ENCODE data around the gene NUDT4.

The NUDT4 gene

GRCh38 chr12:93438266-93439050, 60.7 kb downstream of the NUDT4 start:
- no peak for DNase-seq (ENCODE audit: extremely low read depth, insufficient read length)
- Histone ChIP-seq H3K36me3 (ENCODE audit: control insufficient read depth, insufficient read depth, low read length) (no peaks in the 10 kb centered on the region), H3K27me3 (replicated peaks; ENCODE audit: control insufficient read depth, insufficient read depth, low read length) (no peaks in the 10 kb centered on the region), H3K4me3 (replicated peaks; ENCODE audit: low read depth, low read length) (peak overlapping the region; percentile 86; the same call in 1 of the 2 replicates)
- no peak for TF ChIP-seq CTCF (IDR thresholded peaks at IDR 0.05; ENCODE audit: insufficient read depth, low read length, poor library complexity, severe bottlenecking)

DNA sequence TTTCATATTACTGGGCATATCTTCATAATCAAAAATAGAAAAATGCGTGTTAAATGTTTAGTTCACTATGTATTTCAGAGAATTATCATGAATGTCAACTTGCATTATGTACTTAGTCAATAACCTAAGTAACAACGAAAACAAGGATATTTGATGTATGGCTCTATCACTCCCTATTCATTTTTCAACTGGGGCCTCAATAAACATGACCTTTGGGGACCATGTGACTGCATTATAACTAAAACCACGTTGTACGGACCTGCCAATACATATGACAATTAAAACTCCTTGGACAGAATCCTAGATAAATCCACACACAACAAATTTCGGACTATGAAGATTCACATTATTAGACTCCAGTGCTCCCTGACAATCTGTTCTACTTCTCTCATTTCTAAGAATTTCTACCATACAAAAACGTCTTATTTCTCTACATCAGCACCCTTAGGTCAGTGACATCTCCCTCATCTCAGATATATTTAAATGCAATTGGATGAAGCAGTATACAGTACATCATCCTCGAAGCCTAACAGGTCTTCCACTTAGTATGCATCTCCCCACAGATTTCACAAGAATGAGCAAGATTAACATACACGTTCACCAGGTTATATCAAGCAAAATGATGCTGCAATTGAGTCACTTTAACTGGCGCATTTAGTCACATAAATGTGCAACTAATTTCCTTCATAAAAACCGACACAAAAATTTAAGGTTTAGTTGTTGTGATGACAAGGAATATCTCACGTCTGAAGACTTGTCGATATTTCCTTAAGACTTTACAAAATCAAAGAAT, 62.5 kb downstream of the NUDT4 start:
- no peaks in the 10 kb centered on the region for H3K36me3 ChIP-seq (ENCODE audit: control insufficient read depth, insufficient read depth, low read length)
- no peak for DNase-seq (ENCODE audit: extremely low read depth, insufficient read length)
- no peak for TF ChIP-seq CTCF (IDR thresholded peaks at IDR 0.05; ENCODE audit: insufficient read depth, low read length, poor library complexity, severe bottlenecking)
- no peaks in the 10 kb centered on the region for H3K27me3 ChIP-seq (replicated peaks; ENCODE audit: control insufficient read depth, insufficient read depth, low read length)
- H3K4me3 ChIP-seq (replicated peaks; ENCODE audit: low read depth, low read length), result peak overlapping the region; percentile 86

- peak overlapping the region; percentile 86 for H3K4me3 ChIP-seq (replicated peaks; ENCODE audit: low read depth, low read length)
- no peaks in the 10 kb centered on the region for H3K27me3 ChIP-seq (replicated peaks; ENCODE audit: control insufficient read depth, insufficient read depth, low read length)
- no peaks in the 10 kb centered on the region for H3K36me3 ChIP-seq (ENCODE audit: control insufficient read depth, insufficient read depth, low read length)
- DNase-seq (ENCODE audit: extremely low read depth, insufficient read length), result peak; percentile 59
- no peak for TF ChIP-seq CTCF (IDR thresholded peaks at IDR 0.05; ENCODE audit: insufficient read depth, low read length, poor library complexity, severe bottlenecking)
Observed at GRCh38 chr12:93441081-93441616, 63.4 kb downstream of the NUDT4 start.

DNA sequence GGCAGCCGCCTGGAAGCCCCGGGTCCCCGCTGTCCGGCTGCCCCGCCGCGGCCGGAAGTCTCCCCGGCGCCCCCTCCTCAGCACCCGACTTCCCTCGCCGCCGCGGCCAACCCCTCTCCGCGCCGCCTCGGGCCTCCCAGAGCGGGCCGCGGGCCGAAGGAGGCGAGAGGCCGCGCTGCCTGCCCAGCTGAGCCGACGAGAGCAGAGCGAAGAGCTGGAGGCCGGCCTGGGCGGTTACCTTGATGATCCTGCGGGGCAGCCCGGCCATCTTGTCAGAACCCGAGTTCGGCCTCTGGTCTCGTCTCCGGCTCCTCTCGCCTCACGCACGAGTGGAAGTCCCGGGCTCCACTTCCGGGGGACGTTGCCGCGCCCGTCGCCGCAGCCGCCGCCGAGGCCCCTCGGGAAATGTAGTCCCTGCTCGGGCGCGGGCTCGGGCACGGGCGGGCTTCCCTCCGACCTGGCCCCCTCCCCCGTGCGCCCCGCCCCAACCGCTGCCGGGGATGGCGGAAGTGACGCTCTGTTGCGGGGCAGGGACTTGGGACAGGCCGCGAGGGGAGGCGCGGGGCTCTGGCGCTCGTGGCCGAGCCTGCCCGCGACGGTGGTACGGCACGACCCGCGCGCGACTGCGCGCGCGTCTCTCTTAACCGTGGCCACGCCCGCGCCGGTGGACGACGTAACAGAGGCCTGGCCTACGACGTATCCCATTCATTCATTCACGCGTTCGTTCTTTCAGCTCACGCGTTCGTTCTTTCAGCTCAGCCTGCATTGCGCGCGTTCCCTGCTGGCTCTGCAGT, 64.1 kb downstream of the NUDT4 start, which contains the start of gene UBE2N:
UBE2N (minus strand) TSS at position 331 of the 794 bp plus-strand sequence; CDS start at position 268, 63 bp downstream.
- TF ChIP-seq CTCF (IDR thresholded peaks at IDR 0.05; ENCODE audit: insufficient read depth, low read length, poor library complexity, severe bottlenecking), result no peak
- DNase-seq (ENCODE audit: extremely low read depth, insufficient read length), result peak; percentile 99
- Histone ChIP-seq H3K36me3 (ENCODE audit: control insufficient read depth, insufficient read depth, low read length) (no peaks in the 10 kb centered on the region), H3K27me3 (replicated peaks; ENCODE audit: control insufficient read depth, insufficient read depth, low read length) (no peaks in the 10 kb centered on the region), H3K4me3 (replicated peaks; ENCODE audit: low read depth, low read length) (peak within 1 kb of the TSS; percentile 86)

All from GM06990 (cell line).